D721Med (cell line): Measurements from ENCODE around the gene NFATC2.

Experiments
- DNase-seq: peaks from one replicate; pipeline ENCODE4 v3.0.0; 2011; ENCODE audit warnings: low spot score; ENCODE audit not compliant: insufficient read length
- FAIRE-seq: peaks from 2 replicates; lab custom pipeline; 2011; peaks lifted over from hg19 to GRCh38; lab: Jason Lieb, UNC
- CTCF ChIP-seq: IDR thresholded peaks from 2 replicates; pipeline ENCODE4 v1.5.1; 2012; ENCODE audit warnings: mild to moderate bottlenecking, control low read depth; ENCODE audit not compliant: insufficient read depth; ENCODE audit errors: missing control alignments

NFATC2 gene

GRCh38 chr20:51450984-51451383 is 91.5 kb downstream of the NFATC2 start:
- no peak for DNase-seq
- FAIRE-seq = no peak
- TF ChIP-seq CTCF = no peak

GRCh38 chr20:51450221-51450712 is 92.3 kb downstream of the NFATC2 start:
- no peak for DNase-seq
- FAIRE-seq = no peak
- TF ChIP-seq CTCF = no peak

DNA sequence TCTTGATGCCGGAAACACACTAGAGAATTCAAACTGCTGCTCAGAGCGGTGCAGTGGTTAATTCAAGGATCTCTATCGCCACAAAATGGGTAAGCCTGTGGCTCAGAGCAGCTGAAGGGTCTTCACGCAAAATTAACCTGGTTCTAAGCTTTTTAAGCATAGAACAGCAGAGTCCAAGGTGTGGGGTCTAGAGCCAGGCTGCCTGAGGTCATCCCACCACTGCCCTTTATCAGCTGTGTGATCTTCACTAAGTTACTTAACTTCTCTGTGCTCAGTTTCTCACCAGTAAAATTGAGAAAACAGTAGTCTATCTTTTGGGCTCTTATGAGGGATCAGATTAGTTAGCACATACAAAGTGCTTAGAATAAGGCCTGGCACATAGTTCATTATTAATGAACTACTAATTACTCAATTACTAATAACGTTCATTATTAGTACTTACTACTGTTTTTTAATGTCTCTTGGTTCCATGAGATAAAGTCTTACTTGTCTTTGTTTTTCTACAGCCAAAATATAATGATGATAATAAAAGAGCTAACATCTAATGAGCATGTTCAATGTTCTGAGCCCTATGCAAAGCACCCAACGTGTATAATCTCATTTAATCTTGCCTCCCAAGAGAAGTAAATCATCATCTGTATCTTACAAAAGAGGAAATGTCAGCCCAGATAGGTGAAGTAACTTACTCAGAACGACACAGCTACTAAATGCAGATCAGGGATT is 92.9 kb downstream of the NFATC2 start:
- TF ChIP-seq CTCF = no peak
- DNase-seq (no peak), FAIRE-seq (no peak)

DNA sequence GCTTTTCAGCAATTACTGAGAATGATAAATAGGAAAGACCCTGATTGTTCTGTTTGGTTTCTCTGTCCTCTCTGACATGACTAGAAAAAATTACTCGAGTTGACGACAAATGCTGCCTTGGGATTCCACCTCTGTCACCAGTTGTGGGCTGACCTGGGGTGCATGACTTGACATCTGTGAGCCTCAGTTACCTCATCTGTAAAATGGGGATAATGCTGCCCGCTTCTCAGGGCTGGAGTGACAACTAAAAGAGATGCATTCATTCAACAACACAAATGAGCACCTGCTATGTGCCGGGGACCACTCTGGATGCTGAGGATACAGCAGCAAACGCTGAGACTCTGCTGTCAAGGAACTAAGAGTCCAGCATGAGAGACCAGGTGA is 94.8 kb downstream of the NFATC2 start:
- DNase-seq (no peak), FAIRE-seq (no peak)
- TF ChIP-seq CTCF = no peak

DNA sequence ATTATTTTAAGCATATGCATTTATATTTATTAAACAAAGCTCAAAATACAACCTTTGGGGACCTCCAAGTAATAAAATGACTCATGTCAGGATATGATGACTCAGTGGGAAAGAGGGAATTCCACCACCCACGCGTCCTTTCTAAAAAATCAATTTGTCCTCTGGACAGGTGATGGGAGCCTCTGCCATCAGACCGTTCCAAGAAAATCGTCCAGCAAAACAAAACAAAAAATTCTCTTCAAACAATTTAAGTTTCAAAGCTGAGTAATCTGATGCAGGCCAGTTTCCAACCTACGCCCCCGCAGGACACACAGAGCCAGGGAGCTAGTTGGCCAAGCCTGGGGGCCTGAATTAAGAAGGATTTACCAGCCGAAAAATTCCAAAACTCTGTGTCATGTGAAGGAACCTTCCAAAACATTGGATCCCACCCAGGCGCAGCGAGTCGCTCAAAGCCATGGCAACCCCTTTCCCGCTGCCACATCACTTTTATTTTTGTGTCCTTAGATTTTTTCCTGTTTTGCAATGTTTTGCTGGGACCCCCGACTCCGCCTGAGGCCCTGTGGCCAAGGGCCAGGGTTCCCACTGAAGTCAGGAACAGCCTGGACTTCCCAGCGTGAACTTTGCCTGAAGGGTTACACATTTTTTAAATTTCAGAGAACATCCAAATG is 95.3 kb downstream of the NFATC2 start:
- DNase-seq (no peak), FAIRE-seq (no peak)
- TF ChIP-seq CTCF = no peak

GRCh38 chr20:51446656-51447055 is 95.9 kb downstream of the NFATC2 start:
- FAIRE-seq (no peak), DNase-seq (no peak)
- no peak for TF ChIP-seq CTCF

GRCh38 chr20:51446230-51446629 is 96.3 kb downstream of the NFATC2 start:
- no peak for DNase-seq
- no peak for FAIRE-seq
- no peak for TF ChIP-seq CTCF
